D341Med (cell line): ENCODE data around the gene RAMP2.
A peak's percentile ranks its signal among the peaks of the same experiment; 100 is the strongest.
"Not testable (repeated sequence)": the region's sequence is repeated elsewhere in the genome, so short reads cannot be mapped to it uniquely, and the experiment has no call there.

Source experiments
- DNase-seq: peaks from one replicate; pipeline ENCODE4 v3.0.0; 2012; ENCODE audit warnings: low spot score

RAMP2 gene

GRCh38 chr17:42760652-42761581, at the start of gene RAMP2:
TSS of gene RAMP2 (plus strand) at chr17:42761227. CDS start at chr17:42761262, 35 bp downstream.
- peak; percentile 73 for DNase-seq

GRCh38 chr17:42720996-42721583, 39.9 kb upstream of the RAMP2 start:
- DNase-seq: peak; percentile 80

GRCh38 chr17:42723636-42724035, 37.4 kb upstream of the RAMP2 start:
- DNase-seq: no peak

- DNase-seq: no peak
Measured at GRCh38 chr17:42725143-42725542, 35.9 kb upstream of the RAMP2 start.

GRCh38 chr17:42740699-42741098, 20.3 kb upstream of the RAMP2 start:
- DNase-seq: no peak

GRCh38 chr17:42742916-42743315, 18.1 kb upstream of the RAMP2 start:
- not testable (repeated sequence) for DNase-seq

- no peak for DNase-seq
Measured at GRCh38 chr17:42743595-42744282, 17.3 kb upstream of the RAMP2 start.

- DNase-seq: peak; percentile 95
Measured at GRCh38 chr17:42744283-42744805, 16.7 kb upstream of the RAMP2 start.

GRCh38 chr17:42744806-42745617, 16.0 kb upstream of the RAMP2 start, which contains the start of gene EZH1:
TSS of gene EZH1 (minus strand) at chr17:42745040. CDS start at chr17:42728941, 16,099 bp downstream.
- peak; percentile 100 for DNase-seq

- DNase-seq: no peak
Measured at GRCh38 chr17:42748202-42748907, 12.7 kb upstream of the RAMP2 start.

- no peak for DNase-seq
Measured at GRCh38 chr17:42748908-42749798, 11.9 kb upstream of the RAMP2 start.

GRCh38 chr17:42750739-42751344, 10.2 kb upstream of the RAMP2 start:
- DNase-seq: no peak

GRCh38 chr17:42751628-42752027, 9.4 kb upstream of the RAMP2 start:
- no peak for DNase-seq

- DNase-seq: no peak
Measured at GRCh38 chr17:42754782-42755181, 6.2 kb upstream of the RAMP2 start.

GRCh38 chr17:42759982-42760651, 910 bp upstream of the RAMP2 start:
- DNase-seq: no peak

GRCh38 chr17:42761638-42762037, 611 bp downstream of the RAMP2 start:
- no peak for DNase-seq

GRCh38 chr17:42766124-42766523, 5.1 kb downstream of the RAMP2 start:
- no peak for DNase-seq

- DNase-seq: no peak
Measured at GRCh38 chr17:42767512-42767911, 6.5 kb downstream of the RAMP2 start.

GRCh38 chr17:42768006-42768405, 7.0 kb downstream of the RAMP2 start:
- not testable (repeated sequence) for DNase-seq
